Sigmoid colon (tissue), 7 donors: ENCODE results near the gene MKNK2. TPM values are rescaled to one million over a fixed set of nuclear protein-coding genes. Genes with fewer than 3 reads are reported as not detected.

Source experiments
- DNase-seq: peaks from one replicate; pipeline ENCODE4 v3.0.0-alpha.2; 2019
- H3K27ac ChIP-seq, 4 donors: fragments of 200-600 bp; sonication (generic); one replicate each; pipeline ENCODE4 v1.5.1; 2016 to 2019; ENCODE audit warnings: mild to moderate bottlenecking in 1 of 4
- H3K27me3 ChIP-seq, 3 donors: fragments of 200-600 bp; sonication (generic); one replicate each; pipeline ENCODE4 v1.5.1; 2019; ENCODE audit warnings: mild to moderate bottlenecking in 1 of 3
- H3K36me3 ChIP-seq, 4 donors: fragments of 200-600 bp; sonication (generic); one replicate each; pipeline ENCODE4 v1.5.1; 2016 to 2019
- H3K4me1 ChIP-seq, 4 donors: fragments of 200-600 bp; sonication (generic); one replicate each; pipeline ENCODE4 v1.5.1; 2017 to 2019
- H3K4me3 ChIP-seq, 4 donors: fragments of 200-600 bp; sonication (generic); one replicate each; pipeline ENCODE4 v1.5.1; 2017 to 2019; ENCODE audit warnings: mild to moderate bottlenecking in 2 of 4, moderate library complexity in 1 of 4
- H3K9me3 ChIP-seq, 4 donors: fragments of 200-600 bp in 3 of 4; sonication (generic) in 3 of 4; one replicate each; pipeline versions ENCODE4 v1.5.1 to v1.6.1; 2013 to 2019
- EP300 ChIP-seq, 4 donors: sonication (generic); formaldehyde crosslinking; IDR thresholded peaks; one replicate each; pipeline ENCODE4 v1.6.1; 2017; ENCODE audit warnings: antibody characterized with exemption in 4 of 4
- POLR2A ChIP-seq, 2 donors: fragments of 450-650 bp; IDR thresholded peaks; one replicate each; pipeline ENCODE4 v1.6.1; 2016; ENCODE audit warnings: antibody characterized with exemption in 2 of 2, mild to moderate bottlenecking in 2 of 2, moderate library complexity in 2 of 2
- POLR2AphosphoS5 ChIP-seq, 4 donors: sonication (generic); formaldehyde crosslinking; IDR thresholded peaks; one replicate each; pipeline ENCODE4 v1.6.1; 2017; ENCODE audit warnings: antibody characterized with exemption in 4 of 4
- WGBS, 2 donors: extraction: QIAGEN DNeasy Blood & Tissue Kit; methylation state at CpG; one replicate each; pipeline ENCODE4 v1.1.7; 2013; 5-methylcytosine and 5-hydroxymethylcytosine counted together
- intact Hi-C: fragments of 100-400 bp; cut with DNase I; formaldehyde crosslinking; loops from one replicate; pipeline ENCODE4 v1.15.1; 2023
- polyA plus RNA-seq, 3 donors: library from polyadenylated mRNA; stranded (reverse); fragments of 200-250 nt; gene quantifications; one replicate each; pipeline ENCODE4 v1.2.3, GENCODE V29; 2013
- total RNA-seq, 4 donors: library from RNA; depleted of rRNA; stranded (reverse); fragments of >200 nt; gene quantifications; one replicate each; pipeline ENCODE4 v1.1.0, GENCODE V29; 2016
- TF ChIP-seq, protein P1 (sequence below), 4 experiments: fragments of 450-650 bp in 3 of 4; fragments of 200-600 bp in 1 of 4; IDR thresholded peaks; one replicate each; pipeline ENCODE4 v1.5.1; 2016 to 2019; ENCODE audit warnings: antibody characterized with exemption in 4 of 4, mild to moderate bottlenecking in 3 of 4, moderate library complexity in 2 of 4
- donor health status: healthy with polysubstance abuse.
- donor health status: Bipolar disorder and iron deficiency.
- donor health status: healthy.

The MKNK2 gene
- total RNA-seq (100 to 1,000 TPM in 3 of 4 donors, 10 to 100 TPM in 1; 83.1 to 124 (median 107) TPM), polyA plus RNA-seq (100 to 1,000 TPM; 121 to 157 (median 129) TPM)

DNA sequence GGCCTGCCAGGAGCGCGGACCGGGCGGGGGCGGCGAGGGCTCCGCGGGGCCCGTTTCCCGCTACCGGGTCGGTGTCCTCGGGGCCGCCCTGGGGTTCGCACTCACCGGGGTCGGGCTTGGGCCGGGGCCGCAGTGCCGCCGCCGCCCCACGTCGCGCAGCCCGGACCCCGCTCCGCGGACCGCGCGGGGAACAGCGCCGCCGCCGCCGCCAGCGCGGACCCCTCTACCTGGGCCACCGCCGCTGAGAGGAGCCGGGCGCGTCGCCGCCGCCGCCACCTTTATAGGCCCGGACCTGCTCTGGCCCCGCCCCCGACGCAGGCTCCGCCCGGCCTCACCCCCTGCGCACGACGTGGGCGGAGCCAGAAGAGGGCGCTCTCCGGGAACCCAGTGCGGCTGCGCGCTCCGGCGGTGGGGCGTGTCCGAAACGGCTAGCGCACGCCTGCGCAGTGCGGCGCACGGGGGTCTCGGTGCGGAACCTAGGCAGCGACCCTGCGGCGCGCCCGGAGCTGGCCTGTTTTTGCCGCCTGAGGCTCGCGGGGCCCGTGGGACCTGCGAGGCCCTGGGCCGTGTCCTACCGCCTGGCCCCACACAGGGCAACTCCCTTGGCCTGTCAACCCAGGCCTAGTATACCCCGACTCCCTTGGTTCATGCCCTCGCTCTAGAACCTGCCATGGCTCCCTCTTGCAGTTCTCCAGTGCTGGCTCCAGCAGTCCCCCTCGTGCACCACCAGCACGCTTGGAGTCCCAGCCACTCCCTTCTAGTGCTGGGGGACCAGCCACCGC is at the start of gene MKNK2:
Gene MKNK2, minus strand, starts transcription at position 254 of the 782 bp plus-strand sequence. CDS start 393 bp downstream, outside the sequence.
- TF ChIP-seq, protein P1, sequence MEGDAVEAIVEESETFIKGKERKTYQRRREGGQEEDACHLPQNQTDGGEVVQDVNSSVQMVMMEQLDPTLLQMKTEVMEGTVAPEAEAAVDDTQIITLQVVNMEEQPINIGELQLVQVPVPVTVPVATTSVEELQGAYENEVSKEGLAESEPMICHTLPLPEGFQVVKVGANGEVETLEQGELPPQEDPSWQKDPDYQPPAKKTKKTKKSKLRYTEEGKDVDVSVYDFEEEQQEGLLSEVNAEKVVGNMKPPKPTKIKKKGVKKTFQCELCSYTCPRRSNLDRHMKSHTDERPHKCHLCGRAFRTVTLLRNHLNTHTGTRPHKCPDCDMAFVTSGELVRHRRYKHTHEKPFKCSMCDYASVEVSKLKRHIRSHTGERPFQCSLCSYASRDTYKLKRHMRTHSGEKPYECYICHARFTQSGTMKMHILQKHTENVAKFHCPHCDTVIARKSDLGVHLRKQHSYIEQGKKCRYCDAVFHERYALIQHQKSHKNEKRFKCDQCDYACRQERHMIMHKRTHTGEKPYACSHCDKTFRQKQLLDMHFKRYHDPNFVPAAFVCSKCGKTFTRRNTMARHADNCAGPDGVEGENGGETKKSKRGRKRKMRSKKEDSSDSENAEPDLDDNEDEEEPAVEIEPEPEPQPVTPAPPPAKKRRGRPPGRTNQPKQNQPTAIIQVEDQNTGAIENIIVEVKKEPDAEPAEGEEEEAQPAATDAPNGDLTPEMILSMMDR (IDR thresholded peaks at IDR 0.05) = peak in 2 of 4 experiments; percentile 26 to 31
- TF ChIP-seq POLR2A (IDR thresholded peaks at IDR 0.05) (peak; percentile 9 to 41), POLR2AphosphoS5 (IDR thresholded peaks at IDR 0.05) (peak; percentile 92 to 99 (median 99)), EP300 (IDR thresholded peaks at IDR 0.05) (no peak)
- Histone ChIP-seq H3K4me1 (peaks cover 0 to 64% (median 61%) of the 10 kb centered on the region in 4 donors), H3K27ac (peak within 1 kb of the TSS; percentile 91 to 99 (median 96)), H3K4me3 (peak within 1 kb of the TSS; percentile 76 to 100 (median 89)), H3K36me3 (peaks cover 5 to 15% (median 9%) of the 10 kb centered on the region in 4 donors), H3K9me3 (no peaks in the 10 kb centered on the region), H3K27me3 (no peaks in the 10 kb centered on the region)
- peak; percentile 96 for DNase-seq
- 2% methylated on average over 93 of the region's 93 CpGs for WGBS, 2 donors
- intact Hi-C loops = no loop called here

DNA sequence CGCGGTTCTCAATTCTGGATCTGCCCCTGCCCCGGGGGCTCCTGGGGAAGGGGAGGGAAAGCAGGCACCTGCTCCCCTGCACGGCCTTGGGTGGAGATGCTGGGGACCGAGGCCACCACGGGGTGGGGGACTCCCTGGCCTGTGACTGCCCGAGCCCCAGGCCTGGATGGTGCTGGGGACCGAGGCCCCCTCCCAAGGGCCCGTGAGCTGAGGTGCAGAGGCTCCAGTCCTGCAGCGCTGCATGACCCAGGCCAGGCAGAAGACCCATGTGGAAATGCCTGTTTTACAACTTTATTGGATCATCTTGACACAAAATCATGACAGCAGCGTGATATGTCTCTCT is 49.6 kb upstream of the MKNK2 start:
- TF ChIP-seq POLR2AphosphoS5 (IDR thresholded peaks at IDR 0.05) = no peak
- TF ChIP-seq, protein P1 (IDR thresholded peaks at IDR 0.05) = no peak
- DNase-seq = no peak
- Histone ChIP-seq H3K27me3 (no peaks in the 10 kb centered on the region), H3K36me3 (peaks cover 16 to 51% (median 27%) of the 10 kb centered on the region in 4 donors), H3K9me3 (peaks cover 0 to 1% (median 0%) of the 10 kb centered on the region in 4 donors), H3K4me3 (no peak overlapping the region), H3K27ac (no peak overlapping the region), H3K4me1 (peaks cover 0 to 13% (median 10%) of the 10 kb centered on the region in 4 donors)
- 94 to 96% methylated on average over 11 of the region's 11 CpGs for WGBS, 2 donors
- intact Hi-C loops = no loop called here

DNA sequence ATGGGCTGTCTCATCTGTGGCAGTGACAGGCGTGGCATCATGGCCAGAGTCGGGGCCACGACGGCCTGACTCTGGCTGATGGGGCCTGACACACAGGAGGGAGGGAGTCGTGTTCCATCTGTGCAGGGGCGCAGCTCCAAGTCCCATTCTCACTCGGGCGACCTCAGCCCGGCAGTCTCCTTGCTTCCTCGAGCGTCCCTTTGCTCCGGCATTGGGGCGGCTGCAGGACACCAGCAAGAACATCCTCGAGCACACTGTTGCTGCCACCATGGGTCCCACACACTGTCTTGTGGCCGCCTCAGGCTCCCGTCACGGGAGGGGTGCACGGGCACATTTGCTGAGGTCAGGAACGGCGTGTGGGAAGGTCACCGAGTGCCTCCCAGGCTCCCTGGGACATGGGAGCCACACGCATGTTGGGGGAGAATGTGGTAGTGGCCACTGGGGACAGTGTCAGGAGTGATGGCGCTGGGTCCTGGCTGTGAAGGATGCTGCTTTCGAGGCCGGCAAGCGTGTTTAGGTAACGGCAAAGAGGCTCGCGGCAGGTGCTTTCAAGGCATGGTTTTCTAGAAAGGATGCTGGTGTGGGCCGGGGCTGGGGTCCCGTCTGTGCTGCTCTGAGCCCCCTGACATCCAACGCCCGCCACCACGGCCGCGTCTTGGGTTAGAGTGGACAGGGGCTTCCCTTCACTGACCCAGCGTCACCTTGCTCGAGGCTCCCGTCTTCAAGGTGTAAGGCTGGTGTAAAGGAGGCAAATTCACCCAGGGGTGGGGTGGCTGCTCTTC is 49.1 kb upstream of the MKNK2 start:
- DNase-seq = no peak
- Histone ChIP-seq H3K9me3 (no peaks in the 10 kb centered on the region), H3K4me1 (peaks cover 0 to 18% (median 13%) of the 10 kb centered on the region in 4 donors), H3K4me3 (no peak overlapping the region), H3K27me3 (no peaks in the 10 kb centered on the region), H3K36me3 (peaks cover 16 to 45% (median 27%) of the 10 kb centered on the region in 4 donors), H3K27ac (no peak overlapping the region)
- intact Hi-C loops = loop anchor here (5.0 kb wide), 2 partner anchors 52 to 238 kb away; partner anchors contain the start of genes AP3D1 and KLF16
- 92 to 93% methylated on average over 39 of the region's 39 CpGs for WGBS, 2 donors
- no peak for TF ChIP-seq POLR2A (IDR thresholded peaks at IDR 0.05)
- no peak for TF ChIP-seq EP300 (IDR thresholded peaks at IDR 0.05)
- TF ChIP-seq POLR2AphosphoS5 (IDR thresholded peaks at IDR 0.05) = no peak
- TF ChIP-seq, protein P1 (IDR thresholded peaks at IDR 0.05) = no peak

DNA sequence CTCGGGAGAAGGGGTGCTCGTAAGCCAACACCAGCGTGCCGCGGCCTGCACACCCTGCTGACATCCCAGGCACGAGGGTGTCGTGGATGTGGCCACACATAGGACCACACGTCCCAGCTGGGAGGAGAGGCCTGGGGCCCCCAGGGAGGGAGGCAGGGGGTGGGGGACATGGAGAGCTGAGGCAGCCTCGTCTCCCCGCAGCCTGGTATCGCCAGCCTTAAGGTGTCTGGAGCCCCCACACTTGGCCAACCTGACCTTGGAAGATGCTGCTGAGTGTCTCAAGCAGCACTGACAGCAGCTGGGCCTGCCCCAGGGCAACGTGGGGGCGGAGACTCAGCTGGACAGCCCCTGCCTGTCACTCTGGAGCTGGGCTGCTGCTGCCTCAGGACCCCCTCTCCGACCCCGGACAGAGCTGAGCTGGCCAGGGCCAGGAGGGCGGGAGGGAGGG is 48.0 kb upstream of the MKNK2 start:
- intact Hi-C loops = loop anchor here (5.0 kb wide), 2 partner anchors 53 to 237 kb away; partner anchors contain the start of genes AP3D1 and KLF16
- no peak for DNase-seq
- no peak for TF ChIP-seq POLR2A (IDR thresholded peaks at IDR 0.05)
- H3K36me3 ChIP-seq = peaks cover 16 to 41% (median 27%) of the 10 kb centered on the region in 4 donors
- H3K4me1 ChIP-seq = peaks cover 0 to 28% (median 20%) of the 10 kb centered on the region in 4 donors
- no peaks in the 10 kb centered on the region for H3K27me3 ChIP-seq
- H3K9me3 ChIP-seq = no peaks in the 10 kb centered on the region
- H3K27ac ChIP-seq = no peak overlapping the region
- no peak overlapping the region for H3K4me3 ChIP-seq
- 83 to 85% methylated on average over 16 of the region's 16 CpGs for WGBS, 2 donors
